Sigmoid colon (tissue), 3 donors: Measurements from ENCODE around the gene TATDN2.

Experiments used
- CTCF ChIP-seq, 4 experiments: fragments of 450-650 bp in 3 of 4; fragments of 200-600 bp in 1 of 4; IDR thresholded peaks; one replicate each; pipeline ENCODE4 v1.5.1; 2016 to 2019; ENCODE audit warnings: antibody characterized with exemption in 4 of 4, mild to moderate bottlenecking in 3 of 4, moderate library complexity in 2 of 4
- POLR2A ChIP-seq, 2 donors: fragments of 450-650 bp; IDR thresholded peaks; one replicate each; pipeline ENCODE4 v1.6.1; 2016; ENCODE audit warnings: antibody characterized with exemption in 2 of 2, mild to moderate bottlenecking in 2 of 2, moderate library complexity in 2 of 2

DNA sequence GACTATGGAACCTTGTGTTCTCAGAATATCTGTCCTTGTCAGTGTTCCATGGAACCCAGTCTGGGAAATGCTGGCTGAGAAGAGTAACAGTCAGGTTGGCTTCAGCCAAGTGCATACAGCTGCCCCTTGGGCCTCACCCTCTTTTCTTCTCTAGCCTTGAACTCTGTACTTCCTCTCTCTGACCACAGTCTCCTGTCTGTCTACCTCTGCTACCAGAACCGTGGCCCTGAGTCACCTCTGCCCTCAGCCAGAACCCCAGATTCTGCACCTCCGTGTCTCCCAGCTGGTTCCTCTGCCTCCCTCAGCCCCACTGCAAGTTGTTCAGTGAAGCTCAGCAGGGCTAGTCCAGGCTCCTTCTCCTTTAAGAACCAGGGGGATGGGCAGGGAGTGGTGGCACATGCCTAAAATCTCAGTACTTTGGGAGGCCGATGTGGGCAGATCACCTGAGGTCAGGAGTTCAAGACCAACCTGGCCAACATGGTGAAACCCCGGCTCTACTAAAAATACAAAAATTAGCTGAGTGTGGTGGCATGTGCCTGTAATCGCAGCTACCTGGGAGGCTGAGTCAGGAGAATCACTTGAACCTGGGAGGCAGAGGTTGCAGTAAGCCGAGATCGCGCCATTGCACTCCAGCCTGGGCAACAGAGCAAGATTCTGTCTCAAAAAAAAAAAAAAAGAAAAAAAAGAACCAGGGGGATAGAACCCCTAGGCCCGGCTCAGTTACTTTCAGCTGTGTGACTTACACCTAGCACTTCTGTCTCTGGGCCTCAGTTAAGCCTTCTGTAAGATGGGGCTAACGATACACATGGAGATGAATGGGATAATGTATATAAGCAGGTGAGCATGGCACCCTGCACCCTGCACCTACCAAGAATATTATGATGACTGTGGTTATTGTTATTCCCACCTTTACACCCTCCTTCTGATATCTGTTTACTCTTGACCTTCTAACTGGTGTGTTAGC is 24.3 kb upstream of the TATDN2 start:
- no peak for TF ChIP-seq CTCF (IDR thresholded peaks at IDR 0.05)
- no peak for TF ChIP-seq POLR2A (IDR thresholded peaks at IDR 0.05)
